ENCODE data around the gene GNPAT. TPM values are rescaled to one million over a fixed set of nuclear protein-coding genes. Genes with fewer than 3 reads are reported as not detected.

The GNPAT gene
- total and polyA plus RNA-seq, 2 of the 8 experiments (the other 6 are each of a cell fraction or from before 2014, with no cell fraction given): 22.9 to 47.4 TPM

DNA sequence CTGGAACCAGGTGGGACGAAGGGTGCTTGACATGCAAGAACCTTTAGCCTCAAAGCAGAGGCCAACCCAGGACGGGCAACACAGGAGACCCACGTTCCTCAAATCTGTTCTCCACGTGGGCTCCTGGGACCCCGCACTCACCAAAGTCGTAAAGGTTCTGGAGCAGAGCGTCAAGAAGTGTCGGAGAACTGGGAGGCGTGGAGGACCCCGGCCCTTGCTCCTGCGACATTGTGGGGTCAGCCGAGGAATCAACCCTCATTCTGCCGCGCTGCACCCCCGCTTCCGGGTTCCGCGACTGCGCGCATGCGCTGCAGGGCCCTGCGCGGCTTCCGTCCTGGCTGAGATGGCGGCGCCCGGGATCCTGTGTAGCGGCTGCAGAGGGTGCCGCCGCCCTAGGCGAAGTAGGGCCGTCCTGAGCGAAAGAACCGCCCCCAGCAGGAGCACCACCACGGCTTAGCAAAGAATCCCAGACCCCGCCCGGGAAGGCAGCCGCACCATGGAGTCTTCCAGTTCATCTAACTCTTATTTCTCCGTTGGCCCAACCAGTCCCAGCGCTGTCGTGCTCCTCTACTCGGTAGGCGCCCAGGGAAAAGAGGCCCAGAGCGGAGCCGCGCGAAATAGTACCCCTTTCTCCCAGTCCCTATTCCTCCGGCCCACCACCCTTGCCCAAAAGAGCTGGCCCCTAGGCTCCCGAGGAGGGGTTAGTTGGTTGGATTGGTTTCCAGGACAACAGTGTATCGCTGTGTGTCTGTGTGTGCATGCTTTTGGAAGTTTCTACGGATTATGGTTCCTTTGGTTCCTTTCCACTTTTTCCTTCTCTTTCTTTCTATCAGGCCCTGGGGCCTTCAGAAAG, at the start of gene GNPAT (continued):
- no peak for TF ChIP-seq CHD7 (IDR thresholded peaks at IDR 0.05; ENCODE audit: insufficient replicate concordance, low read length)
- TF ChIP-seq KDM4A (IDR thresholded peaks at IDR 0.05; ENCODE audit: low read depth, low read length, severe bottlenecking): peak; percentile 76
- TF ChIP-seq TAF1 (IDR thresholded peaks at IDR 0.05; ENCODE audit: low read depth, low read length): peak; percentile 94
- TF ChIP-seq RXRA (IDR thresholded peaks at IDR 0.05; ENCODE audit: insufficient read depth, low read depth, low read length): no peak
- no peak for TF ChIP-seq MAFK (IDR thresholded peaks at IDR 0.05; ENCODE audit: low read depth, low read length)
- TF ChIP-seq SIX5 (IDR thresholded peaks at IDR 0.05; ENCODE audit: low read depth, low read length): no peak
- peak; percentile 88 for TF ChIP-seq TBP (IDR thresholded peaks at IDR 0.05; ENCODE audit: low read depth, low read length)
- TF ChIP-seq BACH1 (IDR thresholded peaks at IDR 0.05; ENCODE audit: low read length): no peak
- no peak for TF ChIP-seq CTBP2 (IDR thresholded peaks at IDR 0.05; ENCODE audit: borderline replicate concordance, insufficient read depth, insufficient read length, low read length)
- TF ChIP-seq CEBPB (IDR thresholded peaks at IDR 0.05; ENCODE audit: low read depth, low read length): no peak
